ENCODE measurements around the gene NRTN.

DNA sequence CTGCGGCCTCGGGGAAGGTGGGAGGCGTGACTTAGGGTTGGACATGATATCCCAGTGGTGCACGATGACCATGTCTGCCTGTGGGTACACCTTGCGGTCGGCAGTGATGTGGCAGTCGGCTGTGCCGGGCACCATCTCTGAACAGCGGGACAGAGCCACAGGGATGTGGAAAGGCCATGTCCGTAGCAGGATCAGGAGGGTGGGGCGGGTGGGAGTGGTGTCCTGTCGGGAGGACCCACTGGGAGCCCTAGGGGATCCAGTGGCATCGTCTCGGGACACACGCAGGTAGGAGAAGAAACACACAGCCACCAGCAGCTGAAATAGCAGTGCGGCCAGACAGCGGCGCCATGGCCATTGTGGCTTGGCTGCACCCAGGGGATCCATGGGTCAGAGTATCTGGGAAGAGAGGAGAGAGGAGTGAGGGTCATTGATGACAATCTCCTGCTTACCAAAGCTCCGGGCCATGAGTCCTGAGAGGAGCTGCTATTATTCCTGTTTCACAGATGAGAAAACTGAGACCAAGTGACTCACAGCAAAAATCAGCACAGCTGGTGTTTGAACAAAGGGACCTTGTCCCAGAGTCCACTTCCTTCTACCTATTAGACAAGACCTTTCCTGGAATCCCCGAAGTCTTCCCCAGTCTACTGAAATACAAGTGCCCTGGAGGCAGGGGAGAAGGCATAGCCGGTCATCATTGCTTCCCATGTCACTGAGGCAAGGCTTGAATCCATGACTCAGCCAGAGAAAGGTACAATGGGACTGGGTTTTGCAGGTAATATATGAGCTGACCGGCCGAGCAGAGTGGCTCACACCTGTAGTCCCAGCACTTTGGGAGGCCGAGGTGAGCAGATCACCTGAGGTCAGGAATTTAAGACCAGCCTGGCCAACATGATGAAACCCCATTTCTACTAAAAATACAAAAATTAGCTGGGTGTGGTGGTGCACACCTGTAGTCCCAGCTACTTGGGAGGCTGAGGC lies 39.9 kb downstream of the NRTN start:
- TF ChIP-seq, protein P1, sequence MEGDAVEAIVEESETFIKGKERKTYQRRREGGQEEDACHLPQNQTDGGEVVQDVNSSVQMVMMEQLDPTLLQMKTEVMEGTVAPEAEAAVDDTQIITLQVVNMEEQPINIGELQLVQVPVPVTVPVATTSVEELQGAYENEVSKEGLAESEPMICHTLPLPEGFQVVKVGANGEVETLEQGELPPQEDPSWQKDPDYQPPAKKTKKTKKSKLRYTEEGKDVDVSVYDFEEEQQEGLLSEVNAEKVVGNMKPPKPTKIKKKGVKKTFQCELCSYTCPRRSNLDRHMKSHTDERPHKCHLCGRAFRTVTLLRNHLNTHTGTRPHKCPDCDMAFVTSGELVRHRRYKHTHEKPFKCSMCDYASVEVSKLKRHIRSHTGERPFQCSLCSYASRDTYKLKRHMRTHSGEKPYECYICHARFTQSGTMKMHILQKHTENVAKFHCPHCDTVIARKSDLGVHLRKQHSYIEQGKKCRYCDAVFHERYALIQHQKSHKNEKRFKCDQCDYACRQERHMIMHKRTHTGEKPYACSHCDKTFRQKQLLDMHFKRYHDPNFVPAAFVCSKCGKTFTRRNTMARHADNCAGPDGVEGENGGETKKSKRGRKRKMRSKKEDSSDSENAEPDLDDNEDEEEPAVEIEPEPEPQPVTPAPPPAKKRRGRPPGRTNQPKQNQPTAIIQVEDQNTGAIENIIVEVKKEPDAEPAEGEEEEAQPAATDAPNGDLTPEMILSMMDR (conservative IDR thresholded peaks at IDR 0.05) = no peak
- no peak for TF ChIP-seq EZH2 (IDR thresholded peaks at IDR 0.05; ENCODE audit: low read depth)
